ENCODE data around the gene IBTK. TPM values are rescaled to one million over a fixed set of nuclear protein-coding genes. Genes with fewer than 3 reads are reported as not detected.

Gene IBTK
- polyA plus RNA-seq, 1 donor, result 34.0 TPM

Other genes with a start within 250 kb of the IBTK start
- 9.4 TPM for gene TPBG, start 116.1 kb upstream of the IBTK start, polyA plus RNA-seq (ENCODE audit: insufficient read length)